ENCODE results near the gene MRC2.

DNA sequence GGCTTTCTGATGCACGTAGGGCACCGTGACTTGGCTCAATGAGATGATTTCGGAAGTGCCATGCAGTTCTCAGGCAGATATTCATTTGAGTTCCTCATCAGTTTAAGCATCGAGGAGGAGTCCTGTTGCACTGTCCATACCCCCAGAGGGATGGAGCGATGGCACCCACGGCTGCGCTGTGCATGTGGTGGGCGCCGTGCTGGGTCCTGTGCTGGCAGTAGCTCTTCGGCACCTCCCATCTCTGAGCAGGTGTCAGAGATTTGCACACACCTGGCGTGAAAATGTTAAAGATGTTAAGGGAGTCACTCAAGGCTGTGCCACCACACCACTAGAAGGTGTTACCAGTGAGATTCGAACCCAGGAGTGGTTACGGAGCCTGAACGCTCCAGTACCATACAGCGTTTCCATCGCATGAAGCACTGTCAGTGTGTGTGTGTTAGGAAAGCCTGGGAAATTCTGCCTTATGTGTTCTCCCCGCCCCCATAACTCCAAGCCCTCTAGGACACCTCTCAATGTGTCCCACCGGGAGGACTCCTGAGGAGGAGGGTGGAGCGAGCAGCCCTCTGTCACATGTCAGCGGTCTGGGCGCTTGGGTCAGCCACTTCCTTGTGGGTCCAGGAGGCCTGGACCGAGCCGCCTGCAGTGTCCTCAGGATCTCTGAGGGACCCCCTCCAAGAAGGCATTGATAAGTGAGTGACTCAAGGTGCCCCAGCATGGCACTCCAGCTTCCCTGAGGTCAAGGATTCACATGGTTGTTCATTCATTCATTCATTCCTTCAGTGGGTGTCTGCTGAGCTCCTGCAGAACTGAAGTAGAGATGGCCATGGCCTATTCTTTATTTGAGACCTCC, 3.8 kb downstream of the MRC2 start:
- TF ChIP-seq RAD21 (CRISPR knock-in tag; conservative IDR thresholded peaks at IDR 0.05 in 1 of 2, IDR thresholded peaks at IDR 0.05 in 1 of 2) (no peak), POLR2AphosphoS5 (IDR thresholded peaks at IDR 0.05; ENCODE audit: control insufficient read depth, insufficient read depth, low read depth, low read length) (no peak), RBM39 (optimal IDR thresholded peaks at IDR 0.05; ENCODE audit: low read depth, low read length) (no peak), POLR2A (conservative IDR thresholded peaks at IDR 0.05) (no peak), BHLHE40 (IDR thresholded peaks at IDR 0.05; ENCODE audit: low read length) (no peak)
- TF ChIP-seq, protein P1, sequence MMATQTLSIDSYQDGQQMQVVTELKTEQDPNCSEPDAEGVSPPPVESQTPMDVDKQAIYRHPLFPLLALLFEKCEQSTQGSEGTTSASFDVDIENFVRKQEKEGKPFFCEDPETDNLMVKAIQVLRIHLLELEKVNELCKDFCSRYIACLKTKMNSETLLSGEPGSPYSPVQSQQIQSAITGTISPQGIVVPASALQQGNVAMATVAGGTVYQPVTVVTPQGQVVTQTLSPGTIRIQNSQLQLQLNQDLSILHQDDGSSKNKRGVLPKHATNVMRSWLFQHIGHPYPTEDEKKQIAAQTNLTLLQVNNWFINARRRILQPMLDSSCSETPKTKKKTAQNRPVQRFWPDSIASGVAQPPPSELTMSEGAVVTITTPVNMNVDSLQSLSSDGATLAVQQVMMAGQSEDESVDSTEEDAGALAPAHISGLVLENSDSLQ (IDR thresholded peaks at IDR 0.05): no peak

Measured in K562 (cell line).